H1 (cell line): ENCODE data around the gene MKX. TPM values are rescaled to one million over a fixed set of nuclear protein-coding genes. Genes with fewer than 3 reads are reported as not detected.

ENCODE experiments used
- CEBPB ChIP-seq: IDR thresholded peaks from 2 replicates; pipeline ENCODE4 v1.6.1; 2012; ENCODE audit warnings: low read depth, low read length
- polyA plus RNA-seq, 7 experiments: library from polyadenylated mRNA; depleted of rRNA in 3 of 7; stranded (reverse) in 5 of 7; unstranded in 2 of 7; fragments of >200 nt in 5 of 7; fragments of 200-250 nt in 2 of 7; gene quantifications; 1 replicate in 5 of 7; 2 replicates in 1 of 7; 4 replicates in 1 of 7; pipeline versions ENCODE4 v1.2.1 to v1.2.3, GENCODE V29; 2011 to 2013; ENCODE audit warnings: missing spikeins in 2 of 7, mixed read lengths in 2 of 7
- total RNA-seq: library from RNA; stranded (reverse); fragmentation: NEBNext Ultra II Directional; extraction: Animal tissue kit (Norgen Biotek cat#: 25700); gene quantifications from 2 replicates; pipeline ENCODE4 v1.2.1, GENCODE V29; 2021

MKX gene
- total and polyA plus RNA-seq, 2 of the 8 experiments (the other 6 are each of a cell fraction or from before 2014, with no cell fraction given) = 0.21 to 1.3 TPM

- no peak for TF ChIP-seq CEBPB
These were observed 1.5 kb upstream of the MKX start (continued) for GRCh38 chr10:27747096-27747451.
